ENCODE data around the gene POLR1G.
A peak's percentile ranks its signal among the peaks of the same experiment; 100 is the strongest.

Gene POLR1G

DNA sequence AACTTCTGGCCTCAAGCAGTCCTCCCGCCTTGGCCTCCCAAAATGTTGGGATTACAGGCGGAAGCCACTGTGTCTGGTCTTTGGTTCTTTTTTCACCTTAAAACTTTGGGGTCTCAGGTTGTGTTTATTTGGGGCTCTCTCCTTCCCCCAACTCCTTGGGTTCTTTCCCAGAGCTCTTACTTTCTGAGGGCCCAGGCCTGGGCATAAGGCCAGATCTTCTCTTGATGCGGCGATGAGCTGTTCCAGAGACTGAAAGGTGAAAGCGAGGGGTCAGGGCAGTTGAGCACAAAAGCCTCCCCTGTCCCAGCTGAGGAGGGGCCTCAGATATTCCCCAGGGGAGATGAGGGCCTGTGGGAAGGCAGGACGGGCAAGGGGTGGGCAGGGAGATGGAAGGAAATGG, 7.1 kb downstream of the POLR1G start:
- TF ChIP-seq, protein P1, sequence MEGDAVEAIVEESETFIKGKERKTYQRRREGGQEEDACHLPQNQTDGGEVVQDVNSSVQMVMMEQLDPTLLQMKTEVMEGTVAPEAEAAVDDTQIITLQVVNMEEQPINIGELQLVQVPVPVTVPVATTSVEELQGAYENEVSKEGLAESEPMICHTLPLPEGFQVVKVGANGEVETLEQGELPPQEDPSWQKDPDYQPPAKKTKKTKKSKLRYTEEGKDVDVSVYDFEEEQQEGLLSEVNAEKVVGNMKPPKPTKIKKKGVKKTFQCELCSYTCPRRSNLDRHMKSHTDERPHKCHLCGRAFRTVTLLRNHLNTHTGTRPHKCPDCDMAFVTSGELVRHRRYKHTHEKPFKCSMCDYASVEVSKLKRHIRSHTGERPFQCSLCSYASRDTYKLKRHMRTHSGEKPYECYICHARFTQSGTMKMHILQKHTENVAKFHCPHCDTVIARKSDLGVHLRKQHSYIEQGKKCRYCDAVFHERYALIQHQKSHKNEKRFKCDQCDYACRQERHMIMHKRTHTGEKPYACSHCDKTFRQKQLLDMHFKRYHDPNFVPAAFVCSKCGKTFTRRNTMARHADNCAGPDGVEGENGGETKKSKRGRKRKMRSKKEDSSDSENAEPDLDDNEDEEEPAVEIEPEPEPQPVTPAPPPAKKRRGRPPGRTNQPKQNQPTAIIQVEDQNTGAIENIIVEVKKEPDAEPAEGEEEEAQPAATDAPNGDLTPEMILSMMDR (conservative IDR thresholded peaks at IDR 0.05; ENCODE audit: control insufficient read depth, insufficient read depth, low read depth, low read length), result no peak
- peak; percentile 36 for DNase-seq (ENCODE audit: low read depth)
- no peak overlapping the region for H3K4me3 ChIP-seq (ENCODE audit: control insufficient read depth, low read depth, low read length)

DNA sequence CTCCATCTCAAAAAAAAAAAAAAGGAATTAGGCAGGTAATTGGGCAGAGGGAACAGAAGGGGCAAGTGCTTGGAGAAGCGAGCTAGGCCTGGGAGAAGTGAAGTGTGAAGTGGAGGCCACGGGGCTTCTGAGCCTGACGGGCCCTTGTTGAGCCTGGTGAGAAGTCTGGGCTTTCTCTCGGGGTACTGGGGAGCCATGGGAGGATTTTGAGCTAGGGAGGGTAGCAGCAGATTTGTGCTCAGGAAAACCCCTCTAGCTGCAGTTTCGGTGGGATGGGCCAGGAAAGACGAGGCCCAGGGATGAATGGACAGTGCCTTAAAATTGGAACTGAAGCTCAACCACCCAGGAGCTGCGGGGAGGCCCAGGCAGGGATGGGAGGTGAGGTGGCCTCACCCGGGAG, 8.0 kb downstream of the POLR1G start:
- no peak for DNase-seq (ENCODE audit: low read depth)
- H3K4me3 ChIP-seq (ENCODE audit: control insufficient read depth, low read depth, low read length), result no peak overlapping the region
- TF ChIP-seq, protein P1 (conservative IDR thresholded peaks at IDR 0.05; ENCODE audit: control insufficient read depth, insufficient read depth, low read depth, low read length), result no peak

DNA sequence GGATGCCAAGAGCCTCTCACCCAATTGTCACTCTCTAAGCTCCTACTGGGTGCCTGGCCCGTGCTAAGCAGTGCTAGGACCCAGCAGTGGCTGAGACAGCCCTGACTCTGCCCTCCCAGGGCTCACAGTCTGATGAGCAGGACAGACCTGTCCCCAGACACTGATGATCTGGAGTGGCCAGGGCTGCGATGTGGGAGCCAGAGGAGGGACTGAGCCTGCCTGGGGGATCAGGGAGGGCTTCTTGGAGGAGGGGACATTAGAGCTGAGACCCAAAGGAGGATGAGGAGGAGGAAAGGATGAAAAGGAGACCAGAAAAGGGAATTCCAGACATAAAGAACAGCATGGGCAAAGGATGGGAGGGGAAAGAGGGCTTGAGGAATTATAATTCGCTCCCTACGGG, 10.7 kb downstream of the POLR1G start:
- DNase-seq (ENCODE audit: low read depth), result no peak
- no peak overlapping the region for H3K4me3 ChIP-seq (ENCODE audit: control insufficient read depth, low read depth, low read length)
- TF ChIP-seq, protein P1 (conservative IDR thresholded peaks at IDR 0.05; ENCODE audit: control insufficient read depth, insufficient read depth, low read depth, low read length), result no peak

DNA sequence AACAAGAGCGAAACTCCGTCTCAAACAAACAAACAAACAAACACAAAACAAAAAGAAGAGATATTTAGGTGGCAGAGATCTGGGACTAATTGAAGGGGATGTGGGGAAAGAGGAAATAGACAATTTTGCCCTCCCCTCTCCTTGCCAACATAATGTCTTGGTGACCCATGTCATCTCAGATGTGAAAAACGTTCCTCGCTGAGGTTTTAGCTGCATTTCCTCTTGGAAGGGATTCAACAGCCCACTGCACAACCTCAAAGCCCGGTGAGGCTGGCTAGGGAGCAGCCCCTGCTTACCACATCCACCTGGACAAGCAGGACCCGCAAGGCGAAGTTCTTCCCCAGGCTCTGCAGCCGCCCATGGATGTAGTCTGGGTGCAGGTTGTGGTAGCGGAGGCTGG, 12.4 kb downstream of the POLR1G start:
- TF ChIP-seq, protein P1 (conservative IDR thresholded peaks at IDR 0.05; ENCODE audit: control insufficient read depth, insufficient read depth, low read depth, low read length), result no peak
- no peak for DNase-seq (ENCODE audit: low read depth)
- no peak overlapping the region for H3K4me3 ChIP-seq (ENCODE audit: control insufficient read depth, low read depth, low read length)

DNA sequence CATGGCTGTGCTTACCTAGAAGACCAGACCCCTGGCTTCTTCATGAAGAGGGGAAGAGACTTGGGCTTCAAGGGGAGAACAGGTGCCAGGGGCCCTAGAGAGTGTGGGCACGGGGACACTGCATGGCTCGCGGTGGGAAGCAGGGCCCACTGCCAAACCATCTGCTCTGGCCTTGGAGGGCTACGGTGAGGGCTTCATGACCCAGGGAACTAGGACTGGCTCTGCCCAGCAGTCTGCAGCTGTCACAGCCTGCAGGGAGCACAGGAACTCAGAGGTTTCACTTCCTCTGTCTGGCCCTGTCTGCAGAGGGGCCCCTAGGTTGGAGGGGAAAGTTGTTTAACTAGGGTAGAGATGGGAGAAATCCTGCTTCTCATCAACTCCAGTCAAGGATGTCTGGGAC, 13.0 kb downstream of the POLR1G start:
- no peak for DNase-seq (ENCODE audit: low read depth)
- TF ChIP-seq, protein P1 (conservative IDR thresholded peaks at IDR 0.05; ENCODE audit: control insufficient read depth, insufficient read depth, low read depth, low read length), result no peak
- H3K4me3 ChIP-seq (ENCODE audit: control insufficient read depth, low read depth, low read length), result no peak overlapping the region

DNA sequence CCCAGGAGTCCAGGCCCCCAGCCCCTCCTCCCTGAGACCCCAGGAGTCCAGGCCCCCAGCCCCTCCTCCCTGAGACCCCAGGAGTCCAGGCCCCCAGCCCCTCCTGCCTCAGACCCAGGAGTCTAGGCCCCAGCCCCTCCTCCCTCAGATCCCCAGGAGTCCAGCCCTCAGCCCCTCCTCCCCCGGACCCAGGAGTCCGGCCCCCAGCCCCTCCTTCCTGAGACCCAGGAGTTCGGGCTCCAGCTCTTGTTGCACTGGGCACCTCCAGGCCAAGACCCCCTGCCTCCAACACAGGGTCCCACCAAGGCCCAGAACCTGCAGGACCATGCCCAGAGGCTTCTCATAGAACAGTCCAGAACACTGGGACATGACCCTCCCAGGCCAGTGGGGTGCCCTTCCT, 13.5 kb downstream of the POLR1G start:
- DNase-seq (ENCODE audit: low read depth), result no peak
- TF ChIP-seq, protein P1 (conservative IDR thresholded peaks at IDR 0.05; ENCODE audit: control insufficient read depth, insufficient read depth, low read depth, low read length), result no peak
- no peak overlapping the region for H3K4me3 ChIP-seq (ENCODE audit: control insufficient read depth, low read depth, low read length)

DNA sequence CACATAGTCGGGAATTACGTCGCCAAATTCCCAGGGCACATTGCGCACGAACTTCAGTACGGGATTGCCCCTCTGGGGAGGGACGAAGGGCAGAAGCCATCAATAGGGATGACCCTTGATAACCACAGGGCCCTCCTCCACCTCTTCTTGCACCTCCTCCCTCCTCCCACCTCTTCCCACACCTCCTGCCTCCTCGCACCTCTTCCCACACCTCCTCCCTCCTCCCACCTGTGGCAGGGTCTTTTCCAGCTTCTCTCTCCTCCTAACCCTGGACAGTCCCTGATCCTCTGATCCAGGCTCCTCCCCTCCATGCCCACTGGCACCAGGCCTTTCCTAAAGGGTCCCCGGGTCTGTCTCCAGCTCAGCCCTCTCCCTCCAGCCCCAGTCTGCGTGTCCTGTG, 13.9 kb downstream of the POLR1G start:
- TF ChIP-seq, protein P1 (conservative IDR thresholded peaks at IDR 0.05; ENCODE audit: control insufficient read depth, insufficient read depth, low read depth, low read length), result no peak
- no peak for DNase-seq (ENCODE audit: low read depth)
- H3K4me3 ChIP-seq (ENCODE audit: control insufficient read depth, low read depth, low read length), result no peak overlapping the region

All from fibroblast of mammary gland (primary cell).